Parathyroid adenoma (tissue), 2 donors: ENCODE measurements around the gene KLF2.

ENCODE experiments used
- H2AFZ ChIP-seq: fragments of 300-600 bp; sonication (generic); one replicate; pipeline ENCODE4 v1.7.0; 2017; ENCODE audit warnings: antibody characterized with exemption, mild to moderate bottlenecking
- H3K27ac ChIP-seq: fragments of 300-600 bp; sonication (generic); one replicate; pipeline ENCODE4 v1.7.0; 2017
- H3K27me3 ChIP-seq: fragments of 300-600 bp; sonication (generic); one replicate; pipeline ENCODE4 v1.7.0; 2017; ENCODE audit warnings: low read length; ENCODE audit not compliant: control insufficient read depth, insufficient read depth
- H3K36me3 ChIP-seq: fragments of 300-600 bp; sonication (generic); one replicate; pipeline ENCODE4 v1.7.0; 2017; ENCODE audit warnings: low read length; ENCODE audit not compliant: control insufficient read depth, insufficient read depth
- H3K4me1 ChIP-seq: fragments of 300-600 bp; sonication (generic); one replicate; pipeline ENCODE4 v1.7.0; 2017; ENCODE audit warnings: control low read depth
- H3K4me2 ChIP-seq: fragments of 300-600 bp; sonication (generic); one replicate; pipeline ENCODE4 v1.7.0; 2017; ENCODE audit warnings: low read length
- H3K4me3 ChIP-seq: fragments of 300-600 bp; sonication (generic); one replicate; pipeline ENCODE4 v1.7.0; 2017; ENCODE audit warnings: low read depth, low read length
- H3K79me2 ChIP-seq: fragments of 300-600 bp; sonication (generic); one replicate; pipeline ENCODE4 v1.7.0; 2017; ENCODE audit warnings: control low read depth
- H3K9ac ChIP-seq: fragments of 300-600 bp; sonication (generic); one replicate; pipeline ENCODE4 v1.7.0; 2017; ENCODE audit warnings: mild to moderate bottlenecking
- H3K9me3 ChIP-seq: fragments of 300-600 bp; sonication (generic); one replicate; pipeline ENCODE4 v1.7.0; 2017; ENCODE audit warnings: low read length; ENCODE audit not compliant: control insufficient read depth
- CTCF ChIP-seq: fragments of 300-600 bp; sonication (generic); IDR thresholded peaks from one replicate; pipeline ENCODE4 v1.7.0; 2017; ENCODE audit warnings: antibody characterized with exemption, mild to moderate bottlenecking
- donor health status: primary hyperparathyroidism.

The KLF2 gene

GRCh38 chr19:16359074-16359473 is 34.4 kb downstream of the KLF2 start:
- no peak for TF ChIP-seq CTCF
- Histone ChIP-seq H3K9ac (no peak overlapping the region), H3K27ac (no peak overlapping the region), H3K9me3 (no peaks in the 10 kb centered on the region), H3K4me2 (no peak overlapping the region), H3K36me3 (no peaks in the 10 kb centered on the region), H3K4me1 (peaks cover 6% of the 10 kb centered on the region), H3K4me3 (no peak overlapping the region), H3K27me3 (no peaks in the 10 kb centered on the region), H3K79me2 (no peaks in the 10 kb centered on the region), H2AFZ (no peak overlapping the region)

- Histone ChIP-seq H3K9me3 (no peaks in the 10 kb centered on the region), H2AFZ (no peak overlapping the region), H3K36me3 (no peaks in the 10 kb centered on the region), H3K4me1 (peaks cover 6% of the 10 kb centered on the region), H3K27ac (no peak overlapping the region), H3K4me2 (no peak overlapping the region), H3K9ac (no peak overlapping the region), H3K79me2 (no peaks in the 10 kb centered on the region), H3K4me3 (no peak overlapping the region), H3K27me3 (no peaks in the 10 kb centered on the region)
- TF ChIP-seq CTCF, result no peak
Measured at GRCh38 chr19:16359964-16360363, 35.3 kb downstream of the KLF2 start.

GRCh38 chr19:16360738-16361137 is 36.1 kb downstream of the KLF2 start:
- peaks cover 6% of the 10 kb centered on the region for H3K4me1 ChIP-seq

GRCh38 chr19:16361254-16361653 is 36.6 kb downstream of the KLF2 start:
- H3K4me3 ChIP-seq, result no peak overlapping the region
- H3K36me3 ChIP-seq, result no peaks in the 10 kb centered on the region
- peaks cover 6% of the 10 kb centered on the region for H3K4me1 ChIP-seq
- H3K9me3 ChIP-seq, result no peaks in the 10 kb centered on the region
- no peak for TF ChIP-seq CTCF
- no peak overlapping the region for H3K4me2 ChIP-seq
- no peak overlapping the region for H2AFZ ChIP-seq
- no peak overlapping the region for H3K9ac ChIP-seq
- no peaks in the 10 kb centered on the region for H3K27me3 ChIP-seq
- no peaks in the 10 kb centered on the region for H3K79me2 ChIP-seq
- H3K27ac ChIP-seq, result no peak overlapping the region

More at GRCh38 chr19:16360738-16361137, 36.1 kb downstream of the KLF2 start:
- H2AFZ ChIP-seq, result no peak overlapping the region
- H3K9ac ChIP-seq, result no peak overlapping the region
- TF ChIP-seq CTCF, result no peak
- no peak overlapping the region for H3K4me3 ChIP-seq
- no peaks in the 10 kb centered on the region for H3K9me3 ChIP-seq
- no peaks in the 10 kb centered on the region for H3K36me3 ChIP-seq
- no peaks in the 10 kb centered on the region for H3K79me2 ChIP-seq
- H3K4me2 ChIP-seq, result no peak overlapping the region
- H3K27ac ChIP-seq, result no peak overlapping the region
- no peaks in the 10 kb centered on the region for H3K27me3 ChIP-seq

- H3K27me3 ChIP-seq, result no peaks in the 10 kb centered on the region
- H3K4me2 ChIP-seq, result no peak overlapping the region
- H3K4me1 ChIP-seq, result peaks cover 6% of the 10 kb centered on the region
- H3K36me3 ChIP-seq, result no peaks in the 10 kb centered on the region
- no peak overlapping the region for H3K4me3 ChIP-seq
- H2AFZ ChIP-seq, result no peak overlapping the region
- H3K9ac ChIP-seq, result no peak overlapping the region
- no peak for TF ChIP-seq CTCF
- no peaks in the 10 kb centered on the region for H3K79me2 ChIP-seq
- no peaks in the 10 kb centered on the region for H3K9me3 ChIP-seq
- H3K27ac ChIP-seq, result no peak overlapping the region
Measured at GRCh38 chr19:16361926-16362325, 37.3 kb downstream of the KLF2 start.
